Superior temporal gyrus (tissue), 1 donor: ENCODE measurements around the gene CDH18.
A peak's percentile ranks its signal among the peaks of the same experiment; 100 is the strongest.

ENCODE experiments used
- DNase-seq: peaks from one replicate; pipeline ENCODE4 v3.0.0-alpha.2; 2016; ENCODE audit errors: extremely low spot score

The CDH18 gene

DNA sequence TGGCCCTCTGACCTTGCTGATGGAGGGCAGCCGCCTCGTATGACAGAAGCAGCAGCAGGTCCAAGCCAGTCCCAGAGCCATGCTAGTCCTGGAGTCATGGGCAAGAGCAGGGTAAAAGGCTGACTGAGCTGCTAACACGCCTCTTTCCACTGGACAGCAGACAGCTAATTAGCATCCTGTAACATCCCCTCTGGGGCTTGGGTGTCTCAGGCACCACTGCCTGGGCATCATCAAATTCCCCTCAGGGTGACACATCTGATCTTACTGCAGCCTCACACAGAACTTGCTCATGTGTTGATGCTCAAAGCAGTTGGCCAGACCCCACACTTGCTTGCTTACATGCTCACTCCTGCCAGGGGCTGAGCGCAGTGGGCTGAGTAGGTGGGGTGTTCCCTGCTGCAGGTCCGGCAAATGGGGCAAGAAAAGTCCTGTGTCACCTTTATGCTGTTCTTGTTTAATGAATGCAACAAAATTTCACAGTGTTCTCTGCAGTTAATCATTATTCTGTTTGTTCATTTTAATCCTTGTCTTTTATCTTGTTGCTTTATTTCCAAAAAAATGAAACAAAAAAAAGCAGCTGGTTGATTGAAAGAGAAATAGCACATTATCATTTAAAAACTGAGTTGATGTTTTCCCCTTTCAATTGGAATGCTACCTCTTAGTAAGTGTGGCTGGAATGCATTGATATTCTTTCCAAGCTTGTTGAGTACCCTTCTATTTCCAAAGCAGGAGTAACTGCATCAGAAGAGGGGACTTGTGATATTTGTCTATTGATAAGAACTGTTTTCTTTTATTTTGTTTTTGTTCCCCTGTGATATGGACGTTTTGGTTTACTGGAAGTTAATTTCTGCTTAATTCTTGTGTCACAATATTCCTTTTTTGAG lies 254.1 kb downstream of the CDH18 start:
- DNase-seq, result no peak

DNA sequence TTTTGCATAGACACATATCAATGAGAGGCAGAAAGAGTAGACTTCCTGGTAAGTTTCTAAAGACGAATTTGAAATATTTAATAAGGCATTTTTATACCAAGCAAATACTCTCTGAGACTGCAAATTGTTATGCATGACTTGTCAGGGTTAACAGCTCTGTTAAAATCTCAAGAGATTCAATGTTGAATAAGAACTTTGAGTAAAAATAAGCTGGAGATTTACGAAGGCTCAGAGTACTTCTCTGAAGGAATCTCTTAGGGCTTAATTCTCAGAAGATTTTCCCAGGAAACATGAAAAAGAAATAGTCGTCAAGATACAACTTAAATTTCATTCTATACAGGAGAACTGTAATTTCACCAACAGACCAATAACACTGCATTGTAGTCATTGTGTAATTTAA lies 259.4 kb downstream of the CDH18 start:
- no peak for DNase-seq

GRCh38 chr5:19719109-19719508 lies 268.9 kb downstream of the CDH18 start:
- DNase-seq, result no peak

DNA sequence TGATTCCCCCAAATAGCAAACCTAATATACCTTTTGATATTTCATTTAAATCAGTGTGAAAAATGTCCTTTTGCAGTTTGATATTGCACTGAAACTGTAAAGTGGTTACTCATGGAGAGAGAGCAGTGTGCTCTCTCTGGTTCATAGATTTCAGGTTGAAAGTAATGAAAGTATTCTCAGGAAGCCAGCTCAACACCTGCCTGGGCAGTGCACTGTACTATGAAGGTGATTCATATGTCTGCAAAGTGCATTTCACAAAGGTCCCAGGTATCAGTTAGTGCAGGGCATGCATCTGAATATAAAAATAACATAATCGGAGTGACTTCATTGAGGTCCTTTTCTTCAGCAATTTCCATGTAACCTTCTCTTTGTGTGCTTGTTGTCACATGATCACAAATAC lies 274.3 kb downstream of the CDH18 start:
- no peak for DNase-seq

DNA sequence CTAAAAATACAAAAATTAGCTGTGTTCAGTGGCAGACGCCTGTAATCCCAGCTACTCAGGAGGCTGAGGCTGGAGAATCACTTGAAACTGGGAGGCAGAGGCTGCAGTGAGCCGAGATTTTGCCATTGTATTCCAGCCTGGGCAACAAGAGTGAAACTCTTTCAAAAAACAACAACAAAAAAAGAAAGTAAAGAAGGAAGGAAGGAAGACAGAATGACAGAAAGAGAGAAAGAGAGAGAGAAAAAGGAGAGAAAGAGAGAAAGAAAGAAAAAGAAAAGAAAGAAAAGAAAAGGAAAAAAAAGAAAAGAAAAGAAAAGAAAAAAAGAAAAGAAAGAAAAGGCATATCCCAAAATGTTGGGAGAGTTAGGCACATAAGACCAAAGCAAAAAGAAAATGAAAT lies 278.6 kb downstream of the CDH18 start:
- DNase-seq, result no peak

- DNase-seq, result no peak
Measured at GRCh38 chr5:19706776-19707175, 281.2 kb downstream of the CDH18 start.

GRCh38 chr5:19701731-19702130 lies 286.3 kb downstream of the CDH18 start:
- no peak for DNase-seq

- no peak for DNase-seq
Measured at GRCh38 chr5:19694949-19695611, 292.9 kb downstream of the CDH18 start.

DNA sequence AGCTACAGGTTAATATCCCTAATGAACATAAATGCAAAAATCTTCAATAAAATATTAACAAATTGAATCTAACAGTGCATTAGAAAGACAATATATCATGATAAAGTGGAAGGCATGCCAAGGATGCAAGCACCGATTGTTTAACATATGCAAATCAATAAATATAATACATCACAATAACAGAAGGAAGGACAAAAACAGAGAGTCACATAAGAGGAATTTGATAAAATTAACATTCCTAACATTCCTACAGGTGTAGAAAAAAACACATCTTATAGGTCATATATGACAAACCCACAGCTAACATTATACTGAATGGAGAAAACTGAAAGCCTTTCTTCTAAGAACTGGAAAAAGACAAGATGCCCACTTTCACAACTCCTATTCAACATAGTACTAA lies 297.0 kb downstream of the CDH18 start:
- no peak for DNase-seq

DNA sequence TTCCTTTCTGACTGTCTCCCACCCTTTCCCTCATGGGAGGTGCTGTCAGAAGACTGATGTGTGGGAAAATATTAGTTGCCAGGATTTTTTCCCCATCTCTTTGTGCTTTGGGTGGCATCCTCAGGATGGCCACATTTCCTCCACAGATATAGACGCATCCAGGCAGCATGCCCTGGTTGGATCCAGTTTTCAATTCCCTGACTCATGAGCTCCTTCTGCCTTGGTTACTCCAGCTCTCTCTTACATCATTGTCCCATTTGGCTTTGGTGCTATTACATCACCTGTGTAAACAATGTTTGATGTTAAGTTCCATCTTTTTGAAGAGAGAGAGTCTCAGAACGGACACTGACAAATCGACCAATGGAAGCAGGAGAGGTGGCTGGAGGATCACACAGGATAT lies 302.5 kb downstream of the CDH18 start:
- DNase-seq, result no peak

GRCh38 chr5:19676895-19677294 lies 311.1 kb downstream of the CDH18 start:
- no peak for DNase-seq

DNA sequence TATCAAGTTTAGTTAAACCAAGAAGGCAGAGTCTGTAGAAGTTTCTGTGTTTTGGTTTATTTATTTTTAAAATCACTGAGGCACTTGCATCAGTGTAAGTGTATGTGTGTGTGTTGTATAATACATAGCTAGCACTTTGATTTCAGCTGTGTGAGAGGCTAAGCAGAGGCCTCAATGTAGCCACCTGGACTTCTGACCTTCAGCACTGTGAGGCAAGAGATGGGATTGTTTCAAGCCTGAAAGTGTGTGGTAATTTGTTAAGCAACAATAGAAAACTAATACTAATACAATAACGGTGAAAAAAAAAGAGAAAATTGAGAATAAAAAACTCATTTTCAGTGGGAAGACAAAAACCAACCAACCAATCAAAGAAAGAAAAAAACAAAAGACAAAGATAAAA lies 327.3 kb downstream of the CDH18 start:
- DNase-seq, result no peak

- DNase-seq, result no peak
Measured at GRCh38 chr5:19655627-19656026, 332.4 kb downstream of the CDH18 start.

DNA sequence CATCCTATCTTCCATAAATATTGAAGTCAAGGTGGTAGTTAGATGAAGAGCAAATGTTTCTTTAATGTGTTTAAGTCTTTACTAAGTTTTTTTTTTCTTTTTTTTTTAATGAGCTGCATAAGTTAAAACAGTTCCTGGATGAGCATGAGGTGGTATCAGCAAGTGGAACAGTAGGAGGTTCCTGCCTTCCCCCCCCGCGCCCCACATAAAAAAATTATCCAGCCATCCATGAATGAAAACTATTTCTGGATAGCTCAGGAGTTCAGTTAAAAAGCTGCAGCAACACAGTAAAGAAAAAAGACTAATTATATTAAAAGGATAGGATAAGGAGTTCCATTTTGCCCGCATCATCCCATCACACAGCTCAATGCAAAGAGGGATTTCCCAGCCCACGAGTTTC lies 349.5 kb downstream of the CDH18 start:
- DNase-seq, result no peak

GRCh38 chr5:19630876-19631275 lies 357.1 kb downstream of the CDH18 start:
- DNase-seq, result no peak

GRCh38 chr5:19626211-19626610 lies 361.8 kb downstream of the CDH18 start:
- no peak for DNase-seq

GRCh38 chr5:19625562-19625961 lies 362.4 kb downstream of the CDH18 start:
- no peak for DNase-seq

DNA sequence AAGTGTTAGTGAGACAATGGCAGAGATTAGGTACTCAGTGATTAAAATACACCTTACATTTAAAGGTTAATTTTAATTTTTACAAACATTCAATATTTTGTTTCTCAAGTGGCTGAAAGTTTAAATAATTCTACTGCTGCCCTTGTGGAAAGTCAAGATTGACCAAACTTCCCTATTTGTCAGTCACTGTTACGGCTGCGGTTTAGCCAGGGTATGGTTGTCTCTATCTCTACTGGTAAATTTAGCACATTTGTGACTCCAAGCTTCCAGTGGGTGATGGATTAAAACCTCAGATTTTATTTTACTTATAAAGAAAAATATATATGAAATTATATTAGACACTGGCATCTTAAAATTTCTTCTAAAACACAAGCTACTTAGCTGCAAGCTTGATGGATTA lies 368.4 kb downstream of the CDH18 start:
- DNase-seq, result no peak

GRCh38 chr5:19616701-19617215 lies 371.2 kb downstream of the CDH18 start:
- no peak for DNase-seq

GRCh38 chr5:19615661-19616060 lies 372.3 kb downstream of the CDH18 start:
- no peak for DNase-seq

- DNase-seq, result no peak
Measured at GRCh38 chr5:19615071-19615470, 372.9 kb downstream of the CDH18 start.

GRCh38 chr5:19608444-19609002 lies 379.5 kb downstream of the CDH18 start:
- DNase-seq, result peak; percentile 33
